HCT116 (cell line): ENCODE results near the gene FGFRL1. TPM values are rescaled to one million over a fixed set of nuclear protein-coding genes. Genes with fewer than 3 reads are reported as not detected.

ENCODE experiments used
- ATAC-seq: fragments of 200-7000 bp; cut with Tn5 transposase; 2 replicates; pipeline ENCODE4 v1.9.1; 2020; ENCODE audit warnings: mild to moderate bottlenecking, moderate library complexity
- BruUV-seq: library from RNA; stranded (reverse); fragments of 400-500 nt; replicated peaks from 2 replicates; lab custom pipeline; 2021; lab: Mats Ljungman, UMichigan
- CTCF ChIA-PET: fragments of 300-600 bp; sonication (Branson Sonifier 250); formaldehyde crosslinking; loops from one replicate; lab custom pipeline; 2021; ENCODE audit warnings: antibody characterized with exemption; lab: Charles Lee
- POLR2A ChIA-PET: fragments of 300-600, 350-600 bp; sonication (Branson Sonifier 250); formaldehyde crosslinking; loops from one replicate; lab custom pipeline; 2021; ENCODE audit warnings: antibody characterized with exemption; lab: Charles Lee
- RAD21 ChIA-PET, 2 experiments: fragments of 300-600 bp; sonication (Branson Sonifier 250); formaldehyde crosslinking; loops; one replicate each; lab custom pipeline; 2023; ENCODE audit warnings: low total read pairs in 2 of 2; ENCODE audit not compliant: uncharacterized antibody in 2 of 2, unreplicated experiment in 2 of 2, low non-redundant PET in 1 of 2; lab: Charles Lee
- DNase-seq: peaks from one replicate; pipeline ENCODE4 v3.0.0-alpha.2; 2010; ENCODE audit warnings: low read depth, low spot score
- H2AFZ ChIP-seq: fragments of 200-600 bp; shearing (Covaris generic), sonication (generic); 2 replicates; pipeline ENCODE4 v1.6.1; 2017; ENCODE audit warnings: low read depth, mixed run types, mixed read lengths, antibody characterized with exemption, low read length; ENCODE audit not compliant: poor library complexity, severe bottlenecking
- H3K27ac ChIP-seq: 2 replicates; pipeline ENCODE4 v1.5.1; 2012; ENCODE audit warnings: low read depth, low read length
- H3K27me3 ChIP-seq: fragments of 200-600 bp; sonication (generic); 2 replicates; pipeline ENCODE4 v1.6.1; 2016; ENCODE audit warnings: mixed run types, low read length, mixed read lengths; ENCODE audit not compliant: insufficient read depth
- H3K36me3 ChIP-seq, 2 experiments: fragments of 200-500 bp in 1 of 2; fragments of 200-600 bp in 1 of 2; sonication (Bioruptor generic) in 1 of 2; sonication (generic) in 1 of 2; 2 replicates each; pipeline versions ENCODE4 v1.5.1 to v1.6.1; 2014 to 2016; ENCODE audit warnings: low read length in 2 of 2, inconsistent platforms in 1 of 2, mixed read lengths in 1 of 2, mixed run types in 1 of 2; ENCODE audit not compliant: insufficient read depth in 2 of 2, control insufficient read depth in 1 of 2
- H3K4me1 ChIP-seq, 2 experiments: fragments of 200-600 bp in 1 of 2; sonication (generic) in 1 of 2; 2 replicates each; pipeline versions ENCODE4 v1.5.1 to v1.6.1; 2012 to 2017; ENCODE audit warnings: low read length in 2 of 2, inconsistent platforms in 1 of 2, mild to moderate bottlenecking in 1 of 2, mixed read lengths in 1 of 2, mixed run types in 1 of 2, moderate library complexity in 1 of 2; ENCODE audit not compliant: insufficient read depth in 2 of 2, control insufficient read depth in 1 of 2
- H3K4me2 ChIP-seq: fragments of 200-600 bp; sonication (generic); 2 replicates; pipeline ENCODE4 v1.6.1; 2017; ENCODE audit warnings: mixed run types, low read length, mixed read lengths
- H3K4me3 ChIP-seq, 2 experiments: fragments of 200-600 bp in 1 of 2; sonication (generic) in 1 of 2; replicated peaks in 1 of 2; 2 replicates each; pipeline ENCODE4 v1.5.1; 2011 to 2016; ENCODE audit warnings: low read length in 2 of 2, control low read depth in 1 of 2, low read depth in 1 of 2, mild to moderate bottlenecking in 1 of 2, mixed read lengths in 1 of 2, mixed run types in 1 of 2
- H3K79me2 ChIP-seq: fragments of 200-600 bp; sonication (generic); 2 replicates; pipeline ENCODE4 v1.6.1; 2017; ENCODE audit warnings: mild to moderate bottlenecking, mixed run types, low read length, moderate library complexity, mixed read lengths; ENCODE audit not compliant: insufficient read depth
- H3K9ac ChIP-seq: fragments of 200-600 bp; sonication (generic); 2 replicates; pipeline ENCODE4 v1.6.1; 2016; ENCODE audit warnings: low read length, mixed read lengths
- H3K9me2 ChIP-seq: fragments of 200-600 bp; sonication (generic), shearing (Covaris generic); 2 replicates; pipeline ENCODE4 v1.6.1; 2017; ENCODE audit warnings: mixed run types, mild to moderate bottlenecking, moderate library complexity; ENCODE audit not compliant: insufficient read depth
- H3K9me3 ChIP-seq, 2 experiments: fragments of 200-500 bp in 1 of 2; fragments of 200-600 bp in 1 of 2; sonication (Bioruptor generic) in 1 of 2; sonication (generic) in 1 of 2; 2 replicates each; pipeline ENCODE4 v1.6.1; 2014 to 2017; ENCODE audit warnings: low read length in 2 of 2, mixed read lengths in 2 of 2, inconsistent platforms in 1 of 2, low read depth in 1 of 2, mild to moderate bottlenecking in 1 of 2, mixed run types in 1 of 2, moderate library complexity in 1 of 2; ENCODE audit not compliant: control insufficient read depth in 1 of 2, insufficient read depth in 1 of 2
- H4K20me1 ChIP-seq: fragments of 200-600 bp; sonication (generic), shearing (Covaris generic); 2 replicates; pipeline ENCODE4 v1.6.1; 2017; ENCODE audit warnings: mixed run types, mild to moderate bottlenecking, moderate library complexity; ENCODE audit not compliant: insufficient read depth
- CEBPB ChIP-seq: IDR thresholded peaks from 2 replicates; pipeline ENCODE4 v1.6.1; 2012; ENCODE audit warnings: low read depth
- ELF1 ChIP-seq: IDR thresholded peaks from 2 replicates; pipeline ENCODE4 v1.6.1; 2012; ENCODE audit warnings: low read depth, borderline replicate concordance
- POLR2AphosphoS5 ChIP-seq: IDR thresholded peaks from 2 replicates; pipeline ENCODE4 v1.6.1; 2011; ENCODE audit warnings: mild to moderate bottlenecking, low read depth, low read length, moderate library complexity
- RAD21 ChIP-seq: IDR thresholded peaks from 2 replicates; pipeline ENCODE4 v1.6.1; 2012; ENCODE audit warnings: low read depth, mild to moderate bottlenecking
- SRF ChIP-seq: IDR thresholded peaks from 2 replicates; pipeline ENCODE4 v1.6.1; 2012; ENCODE audit warnings: low read depth
- ZNF274 ChIP-seq: fragments of 200-500 bp; sonication (Bioruptor generic); IDR thresholded peaks from 2 replicates; pipeline ENCODE4 v1.6.1; 2014; ENCODE audit warnings: mild to moderate bottlenecking, low read depth, low read length, inconsistent platforms
- intact Hi-C: fragments of 100-400 bp; cut with micrococcal nuclease; formaldehyde crosslinking; loops from 2 replicates; pipeline ENCODE4 v1.10.0; 2022
- total RNA-seq: library from RNA; stranded (reverse); gene quantifications from one replicate; pipeline ENCODE4 v1.2.1, GENCODE V29; 2021; ENCODE audit not compliant: unreplicated experiment
- TF ChIP-seq, protein P1 (sequence below): IDR thresholded peaks from 2 replicates; pipeline ENCODE4 v1.6.1; 2012; ENCODE audit warnings: low read depth
- TF ChIP-seq, protein P2 (sequence below): IDR thresholded peaks from 2 replicates; pipeline ENCODE4 v1.6.1; 2011; ENCODE audit warnings: mild to moderate bottlenecking, low read length, moderate library complexity; ENCODE audit not compliant: insufficient replicate concordance; ENCODE audit errors: extremely low read depth

The FGFRL1 gene
- total RNA-seq, 1 experiment from 2014 or later, result 91.1 TPM

DNA sequence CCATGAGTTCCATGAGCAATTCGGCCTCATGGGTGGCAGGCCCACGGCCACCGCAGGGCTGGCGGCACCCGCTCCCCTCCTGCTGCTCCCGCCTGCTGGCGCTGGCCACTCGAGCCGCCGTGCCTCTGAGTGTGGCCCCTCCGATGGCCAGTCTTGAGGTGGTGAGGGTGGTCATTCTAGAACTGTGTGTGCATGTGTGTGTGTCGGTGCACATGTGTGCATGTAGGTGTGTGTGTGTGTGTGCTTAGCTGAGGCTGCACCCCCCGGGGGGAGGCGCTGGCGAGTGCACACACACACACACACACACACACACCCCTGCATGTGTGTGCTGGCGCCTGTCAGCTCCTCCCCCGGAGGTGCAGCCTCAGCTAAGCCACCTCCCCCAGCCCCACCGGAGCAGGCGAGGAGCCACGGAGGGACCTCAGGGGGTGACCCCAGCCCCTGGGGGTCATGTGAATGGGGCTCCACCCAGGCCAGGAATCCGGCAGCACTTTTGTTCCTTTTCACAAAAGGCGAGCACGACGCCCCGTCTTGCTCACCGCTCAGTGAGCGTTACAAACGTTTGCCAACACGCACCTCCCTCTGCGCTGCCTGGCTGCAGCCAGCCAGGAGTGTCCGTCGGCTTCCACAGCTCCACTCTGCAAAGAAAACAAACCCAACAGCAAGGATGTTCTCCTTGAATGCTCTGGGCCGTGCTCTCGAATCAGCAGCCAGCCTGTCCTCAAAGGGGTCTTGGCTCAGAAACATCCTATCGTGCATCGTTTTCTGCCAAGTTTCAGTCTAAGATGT lies 29.9 kb downstream of the FGFRL1 start (continued):
- no peak for TF ChIP-seq SRF

DNA sequence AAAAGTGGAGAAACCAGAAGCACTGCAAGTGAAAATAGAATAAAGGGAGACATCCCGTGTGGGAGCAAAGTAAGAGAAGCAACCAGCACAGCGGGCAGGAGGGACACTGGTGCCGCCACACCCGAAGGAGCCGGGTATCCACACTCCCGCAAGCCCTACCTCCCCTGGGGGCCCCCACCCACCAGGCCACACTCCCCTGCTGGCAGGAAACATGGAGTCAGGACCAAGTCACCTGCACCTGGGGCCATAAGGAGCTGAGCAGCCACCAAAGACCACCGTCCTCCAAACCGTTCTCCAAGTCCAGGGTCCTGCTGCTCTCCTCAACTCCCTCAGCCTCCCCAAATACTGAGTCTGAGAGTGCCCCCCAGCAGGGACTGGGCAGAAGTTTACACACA lies 30.5 kb downstream of the FGFRL1 start:
- POLR2A ChIA-PET, result no interaction called here
- Histone ChIP-seq H3K4me1 (peaks cover 58 to 83% of the 10 kb centered on the region in 2 experiments), H4K20me1 (no peaks in the 10 kb centered on the region), H3K27me3 (no peaks in the 10 kb centered on the region), H3K27ac (peak overlapping the region; percentile 65), H3K4me2 (peak overlapping the region; percentile 69), H3K36me3 (no peaks in the 10 kb centered on the region), H2AFZ (peak overlapping the region; percentile 16), H3K4me3 (peak overlapping the region in 1 of 2 experiments; percentile 33; a peak in 1 of 4 replicates), H3K79me2 (no peaks in the 10 kb centered on the region), H3K9me2 (no peaks in the 10 kb centered on the region)
- intact Hi-C loops, result no loop called here
- DNase-seq (no peak), ATAC-seq (no peak)
- CTCF ChIA-PET, result no interaction called here
- TF ChIP-seq, protein P1, sequence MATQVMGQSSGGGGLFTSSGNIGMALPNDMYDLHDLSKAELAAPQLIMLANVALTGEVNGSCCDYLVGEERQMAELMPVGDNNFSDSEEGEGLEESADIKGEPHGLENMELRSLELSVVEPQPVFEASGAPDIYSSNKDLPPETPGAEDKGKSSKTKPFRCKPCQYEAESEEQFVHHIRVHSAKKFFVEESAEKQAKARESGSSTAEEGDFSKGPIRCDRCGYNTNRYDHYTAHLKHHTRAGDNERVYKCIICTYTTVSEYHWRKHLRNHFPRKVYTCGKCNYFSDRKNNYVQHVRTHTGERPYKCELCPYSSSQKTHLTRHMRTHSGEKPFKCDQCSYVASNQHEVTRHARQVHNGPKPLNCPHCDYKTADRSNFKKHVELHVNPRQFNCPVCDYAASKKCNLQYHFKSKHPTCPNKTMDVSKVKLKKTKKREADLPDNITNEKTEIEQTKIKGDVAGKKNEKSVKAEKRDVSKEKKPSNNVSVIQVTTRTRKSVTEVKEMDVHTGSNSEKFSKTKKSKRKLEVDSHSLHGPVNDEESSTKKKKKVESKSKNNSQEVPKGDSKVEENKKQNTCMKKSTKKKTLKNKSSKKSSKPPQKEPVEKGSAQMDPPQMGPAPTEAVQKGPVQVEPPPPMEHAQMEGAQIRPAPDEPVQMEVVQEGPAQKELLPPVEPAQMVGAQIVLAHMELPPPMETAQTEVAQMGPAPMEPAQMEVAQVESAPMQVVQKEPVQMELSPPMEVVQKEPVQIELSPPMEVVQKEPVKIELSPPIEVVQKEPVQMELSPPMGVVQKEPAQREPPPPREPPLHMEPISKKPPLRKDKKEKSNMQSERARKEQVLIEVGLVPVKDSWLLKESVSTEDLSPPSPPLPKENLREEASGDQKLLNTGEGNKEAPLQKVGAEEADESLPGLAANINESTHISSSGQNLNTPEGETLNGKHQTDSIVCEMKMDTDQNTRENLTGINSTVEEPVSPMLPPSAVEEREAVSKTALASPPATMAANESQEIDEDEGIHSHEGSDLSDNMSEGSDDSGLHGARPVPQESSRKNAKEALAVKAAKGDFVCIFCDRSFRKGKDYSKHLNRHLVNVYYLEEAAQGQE, result no peak
- no peak for TF ChIP-seq RAD21
- no peak for TF ChIP-seq CEBPB
- no peak for TF ChIP-seq ELF1
- TF ChIP-seq POLR2AphosphoS5, result no peak
- no peak for TF ChIP-seq ZNF274
- TF ChIP-seq, protein P2, sequence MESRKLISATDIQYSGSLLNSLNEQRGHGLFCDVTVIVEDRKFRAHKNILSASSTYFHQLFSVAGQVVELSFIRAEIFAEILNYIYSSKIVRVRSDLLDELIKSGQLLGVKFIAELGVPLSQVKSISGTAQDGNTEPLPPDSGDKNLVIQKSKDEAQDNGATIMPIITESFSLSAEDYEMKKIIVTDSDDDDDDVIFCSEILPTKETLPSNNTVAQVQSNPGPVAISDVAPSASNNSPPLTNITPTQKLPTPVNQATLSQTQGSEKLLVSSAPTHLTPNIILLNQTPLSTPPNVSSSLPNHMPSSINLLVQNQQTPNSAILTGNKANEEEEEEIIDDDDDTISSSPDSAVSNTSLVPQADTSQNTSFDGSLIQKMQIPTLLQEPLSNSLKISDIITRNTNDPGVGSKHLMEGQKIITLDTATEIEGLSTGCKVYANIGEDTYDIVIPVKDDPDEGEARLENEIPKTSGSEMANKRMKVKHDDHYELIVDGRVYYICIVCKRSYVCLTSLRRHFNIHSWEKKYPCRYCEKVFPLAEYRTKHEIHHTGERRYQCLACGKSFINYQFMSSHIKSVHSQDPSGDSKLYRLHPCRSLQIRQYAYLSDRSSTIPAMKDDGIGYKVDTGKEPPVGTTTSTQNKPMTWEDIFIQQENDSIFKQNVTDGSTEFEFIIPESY, result no peak
- TF ChIP-seq, all 23 proteins: peak for 0
- peak overlapping the region; percentile 41; the same call in 1 of the 2 replicates for H3K9ac ChIP-seq
- no TSS peak for BruUV-seq
- H3K9me3 ChIP-seq, result no peaks in the 10 kb centered on the region
- RAD21 ChIA-PET, result no interaction called here
